Mucosa of descending colon (tissue), 3 donors: ENCODE measurements around the gene FAM184B. TPM values are rescaled to one million over a fixed set of nuclear protein-coding genes. Genes with fewer than 3 reads are reported as not detected.

Source experiments
- ATAC-seq: fragments of 200-7000 bp; cut with Tn5 transposase; one replicate; pipeline ENCODE4 v1.9.1; 2020; ENCODE audit warnings: mild to moderate bottlenecking, moderate library complexity
- DNase-seq, 3 donors: peaks; one replicate each; pipeline ENCODE4 v3.0.0-alpha.2; 2020
- H3K36me3 ChIP-seq: fragments of 200-600 bp; one replicate; pipeline ENCODE4 v1.8.0; 2021; ENCODE audit warnings: low read depth, mild to moderate bottlenecking
- H3K4me1 ChIP-seq: fragments of 200-600 bp; one replicate; pipeline ENCODE4 v1.8.0; 2021; ENCODE audit warnings: low read depth, mild to moderate bottlenecking
- H3K4me3 ChIP-seq: fragments of 200-600 bp; one replicate; pipeline ENCODE4 v1.8.0; 2021; ENCODE audit warnings: mild to moderate bottlenecking
- H3K9me3 ChIP-seq: fragments of 200-600 bp; one replicate; pipeline ENCODE4 v1.8.0; 2021; ENCODE audit warnings: mild to moderate bottlenecking
- CTCF ChIP-seq: fragments of 200-600 bp; IDR thresholded peaks from one replicate; pipeline ENCODE4 v1.8.0; 2022; ENCODE audit warnings: antibody characterized with exemption, mild to moderate bottlenecking
- intact Hi-C, 2 donors: fragments of 100-400 bp; cut with DNase I in 1 of 2; cut with micrococcal nuclease in 1 of 2; formaldehyde crosslinking; loops; one replicate each; pipeline versions ENCODE4 v1.11.0 to v1.11.1; 2022; cut with DNase I, micrococcal nuclease
- total RNA-seq, 3 donors: library from RNA; stranded (reverse); fragmentation: NEBNext Ultra II Directional in 2 of 3; extraction: Animal tissue kit (Norgen Biotek cat#: 25700) in 2 of 3; gene quantifications; one replicate each; pipeline versions ENCODE4 v1.2.1 to v1.2.4, GENCODE V29; 2021 to 2023
- donor health status: DM: no; HTN: no; CAD: no; lungs with moderate emphysema.
- donor health status: DM: no; HTN: no; CAD: no.
- donor health status: DM: no; HTN: yes; CAD: no.

Gene FAM184B
- total RNA-seq, 3 donors from 2014 or later, result 0.13 to 0.61 (median 0.41) TPM

- H3K4me3 ChIP-seq, result no peak overlapping the region
- intact Hi-C loops, result no loop called here
- no peak for TF ChIP-seq CTCF
- H3K36me3 ChIP-seq, result peaks cover 11% of the 10 kb centered on the region
- H3K9me3 ChIP-seq, result no peaks in the 10 kb centered on the region
- ATAC-seq (no peak), DNase-seq (no peak)
- no peaks in the 10 kb centered on the region for H3K4me1 ChIP-seq
These were observed 196.8 kb downstream of the FAM184B start for GRCh38 chr4:17584521-17585213.

GRCh38 chr4:17583941-17584340, 197.5 kb downstream of the FAM184B start:
- no peak overlapping the region for H3K4me3 ChIP-seq
- peaks cover 11% of the 10 kb centered on the region for H3K36me3 ChIP-seq
- intact Hi-C loops, result no loop called here
- TF ChIP-seq CTCF, result no peak
- ATAC-seq (no peak), DNase-seq (no peak)
- no peaks in the 10 kb centered on the region for H3K9me3 ChIP-seq
- H3K4me1 ChIP-seq, result peaks cover 1% of the 10 kb centered on the region

GRCh38 chr4:17583276-17583675, 198.1 kb downstream of the FAM184B start:
- ATAC-seq (no peak), DNase-seq (no peak)
- Histone ChIP-seq H3K4me1 (peaks cover 6% of the 10 kb centered on the region), H3K9me3 (no peaks in the 10 kb centered on the region), H3K4me3 (no peak overlapping the region), H3K36me3 (peaks cover 6% of the 10 kb centered on the region)
- intact Hi-C loops, result no loop called here
- TF ChIP-seq CTCF, result no peak

- Histone ChIP-seq H3K9me3 (no peaks in the 10 kb centered on the region), H3K4me3 (no peak overlapping the region), H3K36me3 (peaks cover 3% of the 10 kb centered on the region), H3K4me1 (peaks cover 12% of the 10 kb centered on the region)
- no peak for TF ChIP-seq CTCF
- intact Hi-C loops, result no loop called here
- no peak for ATAC-seq
- no peak for DNase-seq
These were observed 200.5 kb downstream of the FAM184B start for GRCh38 chr4:17580969-17581368.

Other genes with a start within 250 kb of the FAM184B start
- 100 to 1,000 TPM in 1 of 3 donors, 10 to 100 TPM in 2; 55.6 to 112 (median 66.2) TPM for gene LAP3, start 204.4 kb downstream of the FAM184B start, total RNA-seq
- 10 to 100 TPM; 35.3 to 55.6 (median 37.5) TPM for gene MED28, start 167.0 kb downstream of the FAM184B start, total RNA-seq
- 10 to 100 TPM; 32.1 to 38.6 (median 33.3) TPM for gene DCAF16, start 29.1 kb upstream of the FAM184B start, total RNA-seq
- 1 to 10 TPM; 3.0 to 9.7 (median 3.4) TPM for gene NCAPG, start 29.4 kb upstream of the FAM184B start, total RNA-seq
- gene LCORL, start 240.1 kb upstream of the FAM184B start, total RNA-seq, result 10 to 100 TPM; 17.6 to 21.9 (median 19.0) TPM